HG02981 (cell line): ENCODE results near the gene GNAT3.

Experiments used
- ATAC-seq: cut with Tn5 transposase; IDR thresholded peaks from one replicate; pipeline ENCODE4 v1.9.1; 2021; ENCODE audit warnings: mild to moderate bottlenecking, moderate library complexity; ENCODE audit not compliant: unreplicated experiment

GNAT3 gene

GRCh38 chr7:80505900-80506500 lies 5.9 kb downstream of the GNAT3 start:
- no peak for ATAC-seq

GRCh38 chr7:80500325-80500724 lies 11.5 kb downstream of the GNAT3 start:
- ATAC-seq, result no peak

DNA sequence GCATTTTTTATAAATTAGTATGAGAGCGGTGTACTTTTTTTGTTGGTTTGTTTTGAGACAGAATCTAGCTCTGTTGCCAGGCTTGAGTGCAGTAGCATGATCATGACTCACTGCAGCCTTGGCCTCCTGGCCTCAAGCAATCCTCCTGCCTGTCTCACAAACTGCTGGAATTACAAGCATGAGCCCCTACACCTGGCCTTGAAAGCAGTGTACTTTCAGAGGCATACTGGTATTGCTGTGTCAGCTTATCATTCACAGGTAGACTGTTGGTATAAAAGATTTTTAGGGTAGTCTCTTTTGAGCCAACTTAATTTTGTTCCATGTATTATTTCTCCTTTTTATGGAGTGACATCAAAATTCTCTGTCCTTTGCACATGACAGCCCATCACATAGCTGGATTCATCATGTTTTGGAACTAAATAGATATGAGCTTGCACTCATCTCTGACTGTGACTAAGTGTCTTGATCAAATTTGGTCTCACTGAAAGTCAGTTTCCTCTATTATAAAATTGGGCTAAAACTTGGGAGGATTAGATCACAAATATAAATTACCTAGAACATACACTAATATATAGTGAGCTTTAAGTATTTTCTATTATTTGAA lies 12.4 kb downstream of the GNAT3 start:
- no peak for ATAC-seq

DNA sequence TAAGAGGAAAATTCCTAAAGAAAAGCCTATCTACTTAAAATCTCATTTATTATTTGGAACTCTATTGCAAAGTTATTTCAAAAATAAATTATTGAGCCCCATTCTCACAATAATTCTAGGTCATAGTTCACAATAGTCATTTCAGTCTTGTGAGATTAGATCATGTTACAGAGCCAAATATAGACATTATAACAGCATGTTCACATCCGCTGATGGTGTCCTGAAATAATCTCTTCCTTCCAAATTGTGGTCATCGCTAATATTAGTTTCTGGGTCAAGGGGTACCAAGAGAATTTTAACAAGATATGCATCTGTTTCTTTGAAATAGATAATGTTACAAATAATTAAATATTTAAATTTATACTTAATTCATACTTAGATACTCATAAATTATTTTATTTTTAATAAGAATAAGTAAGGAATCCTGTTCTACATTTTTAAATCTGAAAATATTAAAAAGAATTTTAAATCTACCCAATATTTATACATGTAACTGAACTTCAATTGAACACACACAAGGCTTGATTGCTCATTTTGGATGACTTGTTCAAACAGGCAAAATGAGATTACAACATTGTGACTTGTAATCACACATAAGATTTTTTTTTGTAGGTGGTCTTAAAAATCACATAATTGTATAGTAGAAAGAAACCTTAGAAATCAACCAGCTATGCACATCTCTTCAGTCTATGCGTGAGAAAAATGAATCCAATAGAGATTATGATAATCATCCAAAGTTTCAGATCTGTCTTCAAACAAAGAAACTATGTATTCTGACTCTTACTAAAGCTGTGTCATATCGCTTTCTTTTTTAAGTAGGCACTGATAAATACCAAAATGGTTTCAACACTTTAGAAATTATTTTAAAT lies 13.1 kb downstream of the GNAT3 start:
- no peak for ATAC-seq

DNA sequence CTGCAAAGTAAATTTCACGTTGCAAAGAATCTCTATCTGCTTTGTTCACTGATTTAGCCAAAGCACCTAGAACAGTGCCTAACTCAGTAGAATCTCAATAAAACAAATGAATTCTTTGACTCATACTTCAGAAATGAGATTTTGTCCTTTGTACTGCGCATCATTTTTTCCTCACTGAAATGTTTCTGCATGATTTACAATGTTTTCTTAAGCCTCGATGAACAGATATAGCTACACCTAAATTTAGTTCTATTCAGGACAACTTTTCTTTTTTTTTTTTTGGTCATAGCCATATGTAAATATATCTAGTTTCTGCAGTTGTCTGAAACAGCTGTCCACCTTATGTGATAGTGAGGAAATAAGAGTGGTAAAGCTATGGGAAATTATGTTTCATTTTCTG lies 15.3 kb downstream of the GNAT3 start:
- no peak for ATAC-seq

- ATAC-seq, result no peak
Measured at GRCh38 chr7:80493121-80493849, 18.6 kb downstream of the GNAT3 start.

DNA sequence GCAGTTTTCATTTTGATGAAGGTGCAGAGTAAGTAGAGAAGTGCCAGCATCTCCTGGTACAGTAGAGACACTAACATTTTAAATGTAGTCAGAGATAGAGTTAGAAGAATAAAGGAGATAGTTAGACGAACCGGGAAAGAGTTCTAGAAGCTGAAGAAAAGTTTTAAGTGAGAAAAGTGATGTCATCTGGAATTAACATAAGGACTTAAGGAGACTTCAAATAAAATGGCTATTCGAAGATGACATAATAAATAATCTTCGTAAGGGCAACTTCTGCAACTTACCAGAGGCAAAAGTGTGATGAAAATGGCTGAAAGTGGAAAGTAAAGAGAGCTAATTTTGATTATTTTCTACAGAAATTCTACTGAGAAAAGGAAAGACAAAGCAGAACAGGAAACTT lies 20.4 kb downstream of the GNAT3 start:
- ATAC-seq, result no peak

- no peak for ATAC-seq
Measured at GRCh38 chr7:80488851-80489370, 23.0 kb downstream of the GNAT3 start.

- ATAC-seq, result no peak
Measured at GRCh38 chr7:80488406-80488805, 23.5 kb downstream of the GNAT3 start.

- ATAC-seq, result no peak
Measured at GRCh38 chr7:80485721-80486120, 26.1 kb downstream of the GNAT3 start.

GRCh38 chr7:80482950-80483349 lies 28.9 kb downstream of the GNAT3 start:
- ATAC-seq, result no peak

DNA sequence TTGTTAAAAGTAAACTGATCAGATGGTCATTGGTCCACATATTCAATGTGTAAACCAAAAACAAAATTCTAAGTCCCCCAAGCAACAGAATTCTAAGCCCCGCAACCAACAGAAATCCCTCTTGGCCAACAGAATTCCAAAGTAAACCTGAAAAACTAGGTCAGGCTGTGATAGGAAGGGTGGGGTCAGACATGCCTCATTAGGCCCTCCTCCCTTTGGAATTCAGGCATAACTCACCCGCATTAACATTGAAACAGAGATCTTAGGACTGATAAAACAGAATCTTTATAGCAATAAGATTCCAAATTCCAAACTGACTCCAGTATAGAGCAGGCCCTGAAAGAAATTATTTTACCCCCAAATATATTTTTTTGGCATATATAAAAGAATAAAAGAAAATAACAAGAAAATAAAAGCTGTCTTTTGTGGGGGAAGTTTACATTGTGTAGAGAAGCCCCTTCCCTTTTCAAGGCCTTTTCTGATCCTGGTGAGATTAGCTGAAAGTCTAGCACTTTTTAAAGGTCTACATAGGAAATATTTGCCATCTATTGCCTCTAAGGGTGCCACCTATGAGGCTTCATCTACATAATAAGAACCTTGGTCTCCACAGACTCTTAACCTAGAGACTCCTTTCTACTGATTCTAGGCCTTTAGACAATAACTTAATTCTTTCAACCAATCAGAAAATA lies 30.5 kb downstream of the GNAT3 start:
- no peak for ATAC-seq

DNA sequence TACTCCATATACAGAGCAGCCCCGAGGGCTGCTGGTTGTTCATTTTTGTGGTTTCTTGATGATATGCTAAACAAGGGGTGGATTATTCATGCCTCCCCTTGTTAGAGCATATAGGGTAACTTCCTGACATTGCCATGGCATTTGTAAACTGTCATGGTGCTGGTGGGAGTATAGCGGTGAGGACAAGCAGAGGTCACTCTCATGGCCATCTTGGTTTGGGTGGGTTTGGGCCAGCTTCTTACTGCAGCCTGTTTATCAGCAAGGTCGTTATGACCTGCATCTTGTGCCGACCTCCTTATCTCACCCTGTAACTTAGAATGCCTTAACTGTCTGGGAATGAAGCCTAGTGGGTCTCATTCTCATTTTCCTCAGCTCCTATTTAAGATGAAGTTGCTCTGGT lies 31.3 kb downstream of the GNAT3 start:
- no peak for ATAC-seq

GRCh38 chr7:80478683-80479082 lies 33.2 kb downstream of the GNAT3 start:
- no peak for ATAC-seq

DNA sequence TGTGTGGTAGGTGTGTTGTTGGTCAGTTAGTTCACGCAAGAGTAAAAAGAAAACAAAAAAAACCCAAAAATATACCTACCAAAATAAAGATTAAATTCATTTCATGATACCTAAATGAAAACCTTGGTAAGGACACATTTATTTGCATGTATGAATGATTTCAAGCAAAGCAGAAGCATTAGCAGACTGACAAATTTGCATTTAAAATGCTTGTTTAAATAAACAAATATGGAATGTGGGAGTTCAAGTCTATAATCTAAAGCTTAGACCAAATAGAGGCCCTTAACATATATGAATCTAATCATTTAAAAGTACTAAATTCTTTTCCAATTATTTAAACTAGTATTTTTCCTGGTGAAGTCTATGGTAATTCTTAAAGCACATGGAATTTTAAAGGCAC lies 35.8 kb downstream of the GNAT3 start:
- no peak for ATAC-seq

DNA sequence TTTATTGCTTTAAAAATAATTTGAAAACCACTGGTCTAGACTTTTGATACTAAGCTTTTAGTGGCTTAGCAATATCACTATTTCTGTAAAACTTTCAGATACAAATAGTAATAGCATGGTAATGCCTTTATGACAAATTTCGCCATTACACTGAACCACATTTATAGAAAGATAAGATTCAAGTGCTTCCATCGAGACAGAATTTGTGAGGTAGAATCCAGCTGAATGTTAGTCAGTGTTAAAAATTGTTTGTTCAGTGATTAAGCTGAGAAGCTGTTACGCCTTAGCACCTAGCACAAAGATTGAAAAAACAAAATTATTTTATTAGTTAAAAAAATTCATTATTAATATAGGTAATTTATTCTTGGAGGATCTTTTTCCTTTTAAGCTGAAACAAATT lies 36.5 kb downstream of the GNAT3 start:
- no peak for ATAC-seq

- no peak for ATAC-seq
Measured at GRCh38 chr7:80473751-80474150, 38.1 kb downstream of the GNAT3 start.

DNA sequence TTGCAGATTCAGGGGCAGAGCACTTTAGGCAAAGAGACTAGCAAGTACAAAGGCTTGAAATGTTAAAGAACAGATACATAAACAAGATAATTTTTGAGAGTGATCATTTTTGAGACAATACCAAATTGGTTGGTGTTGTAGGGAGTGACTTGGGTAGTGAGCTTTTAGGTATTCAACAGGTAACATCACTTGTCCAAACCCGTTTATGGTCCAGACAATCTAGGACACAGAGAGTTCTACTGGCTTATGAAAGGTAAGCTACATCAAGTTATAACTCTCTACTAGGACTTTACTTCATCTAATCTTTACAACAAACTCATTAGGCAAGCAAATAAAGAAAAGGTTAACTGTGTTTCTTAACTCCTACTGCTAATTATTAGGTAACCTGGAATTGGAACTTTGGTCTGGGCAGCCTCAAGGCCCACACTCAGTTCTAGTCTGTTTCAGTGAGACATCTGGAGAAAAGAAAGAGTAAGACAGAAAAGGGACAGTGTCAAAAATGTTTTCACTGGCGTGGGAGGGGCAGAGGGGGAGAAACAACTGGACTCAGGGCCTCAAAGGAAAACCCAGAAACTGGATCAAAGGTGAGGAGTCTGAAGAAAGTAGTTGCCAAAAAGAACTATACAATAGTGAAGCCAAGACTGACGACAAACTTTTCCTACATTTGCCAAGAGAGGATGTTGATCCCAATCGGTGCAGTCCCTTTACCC lies 39.2 kb downstream of the GNAT3 start:
- ATAC-seq, result no peak

- ATAC-seq, result no peak
Measured at GRCh38 chr7:80468931-80469714, 42.7 kb downstream of the GNAT3 start.
